Upper lobe of left lung (tissue), 4 donors: Measurements from ENCODE around the gene ZEB1.

Experiments used
- CTCF ChIP-seq, 6 experiments: fragments of 450-650 bp in 4 of 6; fragments of 200-600 bp in 2 of 6; sonication (generic) in 2 of 6; IDR thresholded peaks; one replicate each; pipeline ENCODE4 v1.5.1; 2016 to 2019; ENCODE audit warnings: antibody characterized with exemption in 6 of 6
- EP300 ChIP-seq, 4 donors: sonication (generic); formaldehyde crosslinking; IDR thresholded peaks; one replicate each; pipeline ENCODE4 v1.5.1; 2017; ENCODE audit warnings: antibody characterized with exemption in 4 of 4, control low read depth in 2 of 4
- POLR2A ChIP-seq, 4 donors: fragments of 450-650 bp; IDR thresholded peaks; one replicate each; pipeline ENCODE4 v1.5.1; 2016 to 2017; ENCODE audit warnings: antibody characterized with exemption in 4 of 4, mild to moderate bottlenecking in 2 of 4
- POLR2AphosphoS5 ChIP-seq, 2 donors: sonication (generic); formaldehyde crosslinking; IDR thresholded peaks; one replicate each; pipeline ENCODE4 v1.5.1; 2017; ENCODE audit warnings: antibody characterized with exemption in 2 of 2

GRCh38 chr10:31464552-31464951 lies 145.5 kb downstream of the ZEB1 start:
- TF ChIP-seq POLR2A (IDR thresholded peaks at IDR 0.05) (no peak), CTCF (IDR thresholded peaks at IDR 0.05) (no peak), POLR2AphosphoS5 (IDR thresholded peaks at IDR 0.05) (no peak), EP300 (IDR thresholded peaks at IDR 0.05) (no peak)
